K562 (cell line): ENCODE data around the gene CEND1. TPM values are rescaled to one million over a fixed set of nuclear protein-coding genes. Genes with fewer than 3 reads are reported as not detected.

Experiments
- DACH1 ChIP-seq: fragments of 450-650 bp; IDR thresholded peaks from 2 replicates; pipeline ENCODE4 v1.6.1; 2018; ENCODE audit not compliant: partially characterized antibody
- E4F1 ChIP-seq: fragments of 250-450 bp; sonication (Bioruptor Pico); IDR thresholded peaks from 2 replicates; pipeline ENCODE4 v1.5.0; 2021; ENCODE audit warnings: mild to moderate bottlenecking, borderline replicate concordance
- ERF ChIP-seq: fragments of 450-650 bp; formaldehyde crosslinking; IDR thresholded peaks from 2 replicates; pipeline ENCODE4 v1.4.0; 2020; ENCODE audit warnings: mild to moderate bottlenecking, mixed read lengths
- KAT8 ChIP-seq: fragments of 450-650 bp; IDR thresholded peaks from 2 replicates; pipeline ENCODE4 v1.6.1; 2016; ENCODE audit warnings: low read depth, mild to moderate bottlenecking
- MCM2 ChIP-seq: fragments of 450-650 bp; IDR thresholded peaks from 2 replicates; pipeline ENCODE4 v1.6.1; 2017; ENCODE audit warnings: low read depth, mild to moderate bottlenecking
- PBX2 ChIP-seq, 2 experiments: IDR thresholded peaks in 1 of 2; conservative IDR thresholded peaks in 1 of 2; 2 replicates each; pipeline ENCODE4 v1.6.1; 2016; ENCODE audit warnings: low read depth in 2 of 2, mild to moderate bottlenecking in 1 of 2, missing compliant biosample characterization in 1 of 2, missing genetic modification characterization in 1 of 2, moderate library complexity in 1 of 2
- PML ChIP-seq: IDR thresholded peaks from 2 replicates; pipeline ENCODE4 v1.6.1; 2012; ENCODE audit warnings: low read length, inconsistent platforms
- RBM39 ChIP-seq: fragments of 200-400 bp; formaldehyde crosslinking; optimal IDR thresholded peaks from 2 replicates; pipeline ENCODE3; 2018; ENCODE audit warnings: low read depth, low read length
- RERE ChIP-seq: sonication (generic); formaldehyde crosslinking; IDR thresholded peaks from 2 replicates; pipeline ENCODE4 v1.8.0; 2023; ENCODE audit warnings: missing genetic modification reagents, mild to moderate bottlenecking, borderline replicate concordance
- RHOXF2B ChIP-seq: fragments of 250-450 bp; sonication (Bioruptor Pico); conservative IDR thresholded peaks from 2 replicates; pipeline ENCODE4 v1.5.1; 2021
- SAFB ChIP-seq: fragments of 200-400 bp; formaldehyde crosslinking; IDR thresholded peaks from 2 replicates; pipeline ENCODE4 v1.6.1; 2017; ENCODE audit warnings: low read depth, low read length, borderline replicate concordance
- XRCC4 ChIP-seq: IDR thresholded peaks from one replicate; pipeline ENCODE4 v1.6.1; 2011; ENCODE audit not compliant: insufficient read depth, insufficient read length; ENCODE audit errors: extremely low read depth
- ZKSCAN3 ChIP-seq: fragments of 250-450 bp; sonication (Bioruptor Pico); IDR thresholded peaks from 2 replicates; pipeline ENCODE4 v1.4.0; 2020
- ZNF395 ChIP-seq: fragments of 200-800 bp; sonication (Bioruptor generic); IDR thresholded peaks from 2 replicates; pipeline ENCODE4 v1.6.1; 2017; ENCODE audit warnings: missing genetic modification characterization, missing compliant biosample characterization
- ZNF551 ChIP-seq: fragments of 250-450 bp; sonication (Bioruptor Pico); IDR thresholded peaks from 2 replicates; pipeline ENCODE4 v1.5.0; 2021; ENCODE audit warnings: mild to moderate bottlenecking, moderate library complexity
- polyA plus RNA-seq, 8 experiments: library from polyadenylated mRNA; depleted of rRNA in 4 of 8; stranded (reverse) in 5 of 8; unstranded in 3 of 8; fragments of >200 nt; fragmentation: Nextera tagmentation in 2 of 8; fragmentation: Illumina TruSeq in 1 of 8; extraction: Ambion mirVana in 2 of 8; extraction: Trizol in 1 of 8; gene quantifications; 2 replicates each; pipeline versions ENCODE4 v1.2.1 to v1.2.3, GENCODE V29; 2011 to 2014; ENCODE audit warnings: inconsistent platforms in 1 of 8, missing spikeins in 1 of 8
- total RNA-seq, 7 experiments: library from RNA; depleted of rRNA in 6 of 7; stranded (reverse); fragments of >200 nt in 6 of 7; fragmentation: Illumina TruSeq in 2 of 7; extraction: Trizol in 2 of 7; gene quantifications; 2 replicates each; pipeline versions ENCODE4 v1.2.1 to v1.2.3, GENCODE V29; 2011 to 2021; ENCODE audit warnings: low replicate concordance in 1 of 7

CEND1 gene
- total and polyA plus RNA-seq, 9 of the 15 experiments (the other 6 are each of a cell fraction or from before 2014, with no cell fraction given) = 0.13 to 0.18 (median 0.16) TPM; not detected in 6

GRCh38 chr11:797296-798092 lies 7.6 kb upstream of the CEND1 start (continued):
- no peak for TF ChIP-seq PBX2 (CRISPR knock-in tag; IDR thresholded peaks at IDR 0.05; ENCODE audit: low read depth)
- TF ChIP-seq PBX2 (tag; conservative IDR thresholded peaks at IDR 0.05; ENCODE audit: low read depth) = no peak
- no peak for TF ChIP-seq MCM2
- no peak for TF ChIP-seq PML
- no peak for TF ChIP-seq RBM39
- TF ChIP-seq ZNF551 (CRISPR knock-in tag) = no peak
- no peak for TF ChIP-seq XRCC4
- TF ChIP-seq KAT8 = no peak
- no peak for TF ChIP-seq E4F1 (CRISPR knock-in tag)
- no peak for TF ChIP-seq ZNF395 (CRISPR knock-in tag)
- no peak for TF ChIP-seq RERE (CRISPR knock-in tag)
- no peak for TF ChIP-seq ERF (CRISPR knock-in tag)
- TF ChIP-seq RHOXF2B (CRISPR knock-in tag) = no peak
- TF ChIP-seq DACH1 = peak; percentile 65
- no peak for TF ChIP-seq SAFB
- no peak for TF ChIP-seq ZKSCAN3 (CRISPR knock-in tag)
